Measurements from ENCODE around the gene FLT3LG. TPM values are rescaled to one million over a fixed set of nuclear protein-coding genes. Genes with fewer than 3 reads are reported as not detected.

The FLT3LG gene
- total and polyA plus RNA-seq, 2 of the 8 experiments (the other 6 are each of a cell fraction or from before 2014, with no cell fraction given), result 1.6 to 3.2 TPM

GRCh38 chr19:49479975-49480628 is 6.1 kb downstream of the FLT3LG start:
- ChIA-PET POLR2A (ENCODE audit: partially characterized antibody) (interaction anchor here (0.9 to 6.8 kb wide), 4 partner anchors 12 to 19 kb away, joined by 3 to 138 read pairs (median 48); partner anchors contain the start of genes RPL13A and RPS11), CTCF (ENCODE audit: partially characterized antibody) (no interaction called here)
- Histone ChIP-seq H3K79me2 (ENCODE audit: control insufficient read depth in 1 of 2, insufficient read depth in 2 of 2, low read length in 2 of 2) (no peaks in the 10 kb centered on the region), H3K4me1 (replicated peaks in 1 of 4; ENCODE audit: control insufficient read depth in 3 of 4, insufficient read depth in 4 of 4, low read length in 3 of 4) (0 out of 7 replicates have a peak, but pooled peaks cover 0 to 2% (median 0%) of the 10 kb centered on the region in 4 experiments), H3K9me3 (ENCODE audit: insufficient read depth in 2 of 2, low read depth in 1 of 2, low read length in 1 of 2) (no peaks in the 10 kb centered on the region), H3K4me2 (ENCODE audit: insufficient read depth in 1 of 2, low read depth in 2 of 2, low read length in 2 of 2) (no peak overlapping the region), H2BK12ac (ENCODE audit: low read depth, low read length) (no peak overlapping the region), H3K56ac (replicated peaks; ENCODE audit: insufficient read length, low read depth, low read length) (no peak overlapping the region), H3K4ac (replicated peaks; ENCODE audit: insufficient read length, low read depth, low read length) (no peak overlapping the region), H4K20me1 (replicated peaks in 1 of 2; ENCODE audit: control insufficient read depth in 1 of 2, insufficient read depth in 2 of 2, low read length in 2 of 2) (no peaks in the 10 kb centered on the region), H3K36me3 (ENCODE audit: control insufficient read depth in 2 of 4, insufficient read depth in 4 of 4, low read length in 3 of 4) (no peaks in the 10 kb centered on the region), H2BK20ac (ENCODE audit: low read length) (no peak overlapping the region), H3K79me1 (ENCODE audit: low read depth, low read length) (no peaks in the 10 kb centered on the region), H3K9ac (replicated peaks in 1 of 4; ENCODE audit: extremely low read depth in 1 of 4, low read depth in 3 of 4, low read length in 3 of 4) (no peak overlapping the region), H3K23me2 (ENCODE audit: low read depth, low read length) (no peaks in the 10 kb centered on the region), H3K14ac (ENCODE audit: insufficient read length) (no peak overlapping the region), H2BK120ac (replicated peaks; ENCODE audit: low read depth, low read length) (no peak overlapping the region), H3K18ac (ENCODE audit: extremely low read depth, low read length) (no peak overlapping the region), H2BK15ac (ENCODE audit: low read length) (no peak overlapping the region), H2BK5ac (ENCODE audit: low read depth, low read length) (no peak overlapping the region), H3K27ac (ENCODE audit: low read depth, low read length) (no peak overlapping the region), H4K5ac (ENCODE audit: insufficient read length, low read depth, low read length) (no peak overlapping the region), H3K27me3 (replicated peaks in 1 of 4; ENCODE audit: control insufficient read depth in 3 of 4, extremely low read depth in 1 of 4, insufficient read depth in 3 of 4, low read length in 3 of 4) (peaks cover 0 to 3% (median 0%) of the 10 kb centered on the region in 4 experiments; a peak in 3 of 7 replicates), H3K23ac (ENCODE audit: insufficient read length) (no peak overlapping the region), H2AK5ac (ENCODE audit: low read depth, low read length) (no peak overlapping the region), H4K8ac (ENCODE audit: extremely low read depth, insufficient read depth, low read length) (no peak overlapping the region), H4K91ac (replicated peaks; ENCODE audit: insufficient read length, low read length) (no peak overlapping the region), H3K4me3 (ENCODE audit: extremely low read depth in 1 of 4, insufficient read depth in 2 of 4, low read depth in 3 of 4, low read length in 4 of 4) (no peak overlapping the region), H2AFZ (ENCODE audit: low read length) (no peak overlapping the region)
- DNase-seq (ENCODE audit: low read depth in 1 of 2, low spot score in 2 of 2) (no peak), FAIRE-seq (no peak)
- WGBS, 2 experiments (ENCODE audit: extremely low coverage in 1 of 2, insufficient coverage in 1 of 2, insufficient read length in 1 of 2, insufficient replicate concordance in 2 of 2, low coverage in 1 of 2, low lambda C conversion rate in 2 of 2, missing lambda C conversion rate in 1 of 2), result 87% methylated on average over 12 of the region's 14 CpGs; no CpG with 5 or more reads in 1 of the 2 experiments
- no peak for TF ChIP-seq EZH2 (IDR thresholded peaks at IDR 0.05; ENCODE audit: low read depth, low read length, severe bottlenecking)

Data from H1 (cell line).